HS-27A (cell line): Measurements from ENCODE around the gene DCC.

Experiments used
- DNase-seq: peaks from one replicate; pipeline ENCODE4 v3.0.0-alpha.2; 2012; ENCODE audit warnings: low read depth, missing footprints

DCC gene

DNA sequence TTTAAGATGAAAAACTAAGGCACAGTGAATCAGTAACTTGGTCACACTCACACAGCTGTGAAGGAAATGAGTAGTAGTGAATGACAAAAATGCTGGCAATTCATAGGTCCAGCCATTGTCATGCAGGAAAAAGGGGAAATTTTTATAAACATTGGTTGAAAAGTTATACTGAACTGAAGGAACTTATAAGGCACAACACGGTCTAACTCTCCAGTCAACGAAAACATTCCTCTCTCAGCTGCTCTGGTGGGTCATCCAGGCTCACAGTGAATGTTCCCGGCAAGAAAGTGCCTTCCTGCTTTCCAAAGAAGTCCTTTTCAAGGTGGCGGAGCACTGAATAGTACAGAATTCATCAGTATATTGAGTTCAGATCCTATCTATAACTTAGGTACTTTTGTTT lies 476.1 kb downstream of the DCC start:
- DNase-seq: no peak

GRCh38 chr18:52822160-52822559 lies 482.2 kb downstream of the DCC start:
- no peak for DNase-seq

GRCh38 chr18:52824126-52824525 lies 484.1 kb downstream of the DCC start:
- DNase-seq: no peak

GRCh38 chr18:52826994-52827393 lies 487.0 kb downstream of the DCC start:
- no peak for DNase-seq

GRCh38 chr18:52829320-52829719 lies 489.3 kb downstream of the DCC start:
- no peak for DNase-seq

- no peak for DNase-seq
Measured at GRCh38 chr18:52829876-52830405, 489.9 kb downstream of the DCC start.

GRCh38 chr18:52844323-52844722 lies 504.3 kb downstream of the DCC start:
- no peak for DNase-seq

- DNase-seq: no peak
Measured at GRCh38 chr18:52845036-52845435, 505.0 kb downstream of the DCC start.

DNA sequence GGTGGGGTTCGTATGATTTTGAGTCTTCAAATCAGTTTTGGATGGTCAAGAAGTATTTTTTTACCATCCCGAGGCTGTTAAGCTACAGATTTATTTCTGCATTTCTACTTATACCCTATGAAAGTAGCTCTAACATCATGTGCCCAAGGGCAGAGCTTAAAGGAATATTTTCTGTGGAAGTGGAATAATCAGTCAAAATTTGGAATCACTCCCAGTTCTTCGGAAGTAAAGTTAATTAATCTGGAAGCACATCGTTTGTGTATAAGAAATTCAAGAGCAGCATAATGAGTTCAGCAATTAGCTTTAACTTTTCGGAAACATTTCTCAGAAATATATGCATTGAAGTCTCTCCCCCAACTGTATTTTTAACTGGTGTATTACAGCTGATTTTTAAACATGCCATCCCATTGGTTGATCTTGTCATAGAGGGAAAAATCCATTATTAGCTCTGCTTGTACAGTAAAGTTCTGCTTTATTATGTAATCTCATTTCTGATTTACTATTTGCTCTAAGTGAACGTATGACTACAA lies 510.1 kb downstream of the DCC start:
- DNase-seq: no peak

DNA sequence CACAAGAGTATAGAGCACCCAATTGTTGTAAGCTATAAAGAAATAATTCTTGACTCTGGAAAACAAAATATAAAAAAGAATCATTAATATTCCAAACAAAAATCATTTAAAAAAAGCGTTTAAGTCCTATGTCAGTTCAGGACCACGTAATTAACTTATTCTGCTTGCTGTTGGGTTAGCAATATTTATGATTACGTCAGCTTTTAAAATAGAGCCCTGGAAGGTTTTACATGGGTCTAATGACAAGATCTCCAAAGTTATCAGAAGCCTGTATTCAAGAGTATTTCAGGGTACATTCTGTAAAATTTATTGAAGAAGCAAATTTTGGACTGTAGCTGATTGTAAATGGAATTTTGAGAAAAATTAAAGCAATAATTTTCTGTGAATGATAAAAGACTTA lies 521.6 kb downstream of the DCC start:
- DNase-seq: no peak

DNA sequence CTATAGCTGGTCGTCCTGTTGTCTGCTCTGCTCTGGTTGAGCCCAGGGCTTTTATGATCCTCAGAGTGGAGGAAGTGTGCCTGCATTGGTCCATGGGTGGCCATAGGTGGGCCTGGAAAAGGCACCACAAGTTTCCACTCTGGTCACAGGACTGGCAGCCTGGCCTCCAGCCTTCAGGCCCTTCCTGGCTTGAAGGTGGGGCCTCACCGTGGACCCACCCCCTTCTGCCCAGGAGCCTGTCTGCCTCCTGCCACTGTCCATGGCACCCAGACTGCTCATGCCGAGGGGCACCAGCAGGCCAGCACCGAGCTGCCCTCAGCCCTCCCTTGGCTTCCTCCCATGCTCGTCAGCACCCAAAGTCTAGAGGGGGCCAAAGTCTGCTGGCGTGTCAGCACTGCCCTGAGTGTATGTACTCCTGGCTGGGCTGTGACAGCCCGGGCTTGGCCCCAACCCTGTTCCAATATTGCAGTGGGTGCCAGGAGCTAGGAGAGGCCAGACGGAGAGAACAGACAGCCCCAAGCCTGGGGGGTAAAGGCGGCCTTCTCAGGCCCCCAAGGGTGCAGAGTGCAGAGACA lies 529.4 kb downstream of the DCC start:
- no peak for DNase-seq

DNA sequence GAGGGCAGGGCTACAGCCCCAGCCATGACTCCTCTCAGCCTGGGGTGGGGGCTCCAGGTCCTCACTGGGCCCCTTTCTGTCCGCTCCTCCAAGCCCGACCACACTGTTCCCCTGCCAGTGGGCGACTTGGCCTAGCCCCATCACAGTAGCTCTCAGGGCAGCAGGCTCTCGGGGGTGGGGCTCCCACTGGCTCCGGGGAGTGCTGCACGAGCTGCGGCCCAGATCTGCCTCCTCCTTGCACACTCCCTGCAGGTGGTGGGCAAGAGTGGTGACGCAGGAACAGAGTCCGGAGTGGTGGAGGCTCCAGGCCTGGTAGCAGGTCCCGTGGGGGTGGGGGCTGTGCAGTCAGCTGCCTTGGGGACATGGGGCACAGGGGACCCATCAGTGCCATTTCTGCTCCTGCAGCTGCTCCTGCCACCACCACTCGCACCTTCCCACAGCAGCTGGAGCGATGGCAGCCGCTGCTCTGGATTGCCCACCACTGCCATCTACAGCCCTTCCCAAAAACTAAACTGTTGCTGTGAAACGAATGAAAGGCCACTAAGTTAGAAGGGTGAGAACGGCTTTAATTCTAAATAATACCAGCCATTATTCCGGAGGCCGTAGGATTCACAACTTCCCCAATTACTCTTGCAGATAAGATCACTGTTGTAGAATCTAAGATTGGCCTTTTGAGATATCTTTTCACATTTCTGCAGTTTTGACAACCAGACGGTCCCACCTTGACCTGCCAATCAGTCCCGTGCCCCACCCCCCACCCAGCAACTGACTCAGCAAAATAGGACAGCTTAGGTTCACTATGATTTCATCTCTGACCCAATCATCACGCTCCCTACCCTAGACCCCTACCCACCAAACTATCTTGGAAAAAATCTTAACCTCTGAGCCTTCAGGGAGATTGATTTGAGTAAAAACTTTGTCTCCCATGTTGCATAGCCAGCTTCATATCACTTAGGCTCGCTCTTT lies 530.2 kb downstream of the DCC start:
- no peak for DNase-seq

GRCh38 chr18:52874774-52875173 lies 534.8 kb downstream of the DCC start:
- DNase-seq: no peak

GRCh38 chr18:52875725-52876124 lies 535.7 kb downstream of the DCC start:
- DNase-seq: no peak

DNA sequence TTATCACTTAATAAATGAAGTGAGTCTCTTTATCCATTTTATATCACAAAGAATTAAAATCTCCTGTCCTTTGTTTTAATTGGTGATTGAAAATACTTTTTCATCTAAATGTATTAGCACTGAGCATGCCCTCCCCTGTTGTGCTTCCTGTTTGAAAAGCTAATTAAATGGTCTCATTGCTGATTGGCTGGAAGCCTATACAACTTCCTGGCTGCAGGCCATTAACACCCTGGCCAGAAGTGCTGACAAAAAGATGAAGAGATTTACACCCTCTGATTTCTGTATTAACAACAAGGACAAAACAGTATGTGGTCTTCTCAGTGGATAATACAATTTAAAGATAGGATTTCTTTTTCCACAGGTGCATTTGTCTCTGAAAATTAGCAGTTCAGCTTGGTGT lies 548.0 kb downstream of the DCC start:
- DNase-seq: no peak

DNA sequence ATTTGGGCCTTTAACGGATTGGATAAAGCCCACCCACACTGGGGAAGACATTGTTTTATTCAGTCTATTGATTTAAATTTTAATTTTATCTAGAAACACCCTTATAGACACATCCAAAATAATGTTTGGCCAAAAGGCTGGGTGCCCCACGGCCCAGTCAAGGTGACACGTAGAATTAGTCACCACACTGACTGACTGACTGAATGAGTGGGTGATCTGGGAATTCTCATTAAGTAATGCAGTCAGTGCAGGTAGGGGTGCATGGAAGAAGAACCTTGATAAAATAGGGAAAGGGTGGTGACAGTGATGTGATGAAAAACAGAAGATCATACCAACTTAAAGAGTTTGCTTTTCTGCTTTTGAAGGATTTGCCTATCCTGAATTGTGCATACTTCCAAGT lies 554.8 kb downstream of the DCC start:
- no peak for DNase-seq

DNA sequence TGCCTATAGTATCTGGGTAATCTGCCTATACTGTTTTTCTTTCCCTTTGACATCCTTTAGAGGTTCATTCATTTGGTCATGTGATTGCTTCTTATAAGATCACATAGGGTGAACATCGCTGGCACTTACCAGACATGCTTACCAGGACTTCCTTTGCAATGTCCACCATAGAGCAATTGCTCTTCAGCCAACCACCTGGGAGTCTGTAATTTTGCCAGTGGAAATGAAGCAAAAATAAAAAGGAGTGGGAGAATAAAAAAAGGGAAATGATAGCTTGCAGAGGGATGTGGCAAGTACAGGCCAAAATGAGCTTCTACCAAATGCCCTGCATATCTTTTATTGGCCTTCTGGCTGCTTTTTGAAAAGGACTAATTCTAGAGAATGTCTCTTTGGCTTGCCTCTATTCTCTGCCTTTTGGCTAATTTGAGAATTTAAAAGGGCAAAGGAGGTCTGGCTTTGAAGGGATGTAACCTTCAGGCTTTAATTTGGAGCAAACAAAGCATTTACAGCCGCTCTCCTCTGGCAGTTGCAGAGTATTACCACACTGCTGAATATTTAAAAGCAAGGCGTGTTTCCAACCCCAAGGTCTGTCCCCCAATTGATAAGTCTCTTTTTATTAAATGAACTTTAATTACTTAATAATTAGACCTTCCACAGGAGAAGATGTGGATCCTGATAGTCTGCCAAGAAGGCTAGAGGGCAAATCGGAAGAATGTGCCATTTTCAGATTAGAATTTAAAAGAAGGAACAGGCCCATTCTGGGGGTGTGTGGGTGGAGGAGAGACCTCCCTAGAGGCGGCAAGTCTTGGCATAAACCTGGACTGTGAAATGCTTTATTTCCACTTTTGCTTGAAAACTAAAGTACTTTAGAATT lies 557.9 kb downstream of the DCC start:
- no peak for DNase-seq

- no peak for DNase-seq
Measured at GRCh38 chr18:52898485-52899058, 558.6 kb downstream of the DCC start.

DNA sequence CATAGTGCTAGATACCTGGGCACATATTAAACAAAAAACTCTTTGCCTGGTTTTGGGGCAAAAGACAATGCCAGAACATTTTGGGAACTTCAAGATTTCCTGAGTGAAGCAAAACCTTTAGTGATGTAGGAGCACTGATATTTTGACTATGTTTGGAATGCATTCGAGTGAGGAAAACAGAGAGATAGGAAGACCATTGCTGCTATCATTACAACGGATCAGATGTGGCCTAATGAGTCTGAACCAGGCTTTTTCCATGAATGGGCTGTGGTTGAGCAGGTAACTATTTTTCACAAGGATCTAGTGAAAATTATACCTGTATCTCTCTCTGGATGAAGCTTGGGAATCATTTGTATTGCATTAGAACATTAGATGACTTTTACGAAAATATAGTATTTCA lies 562.2 kb downstream of the DCC start:
- no peak for DNase-seq

GRCh38 chr18:52903857-52904256 lies 563.9 kb downstream of the DCC start:
- DNase-seq: no peak

- DNase-seq: no peak
Measured at GRCh38 chr18:52907543-52908308, 567.7 kb downstream of the DCC start.
